ENCODE results near the gene PPME1. TPM values are rescaled to one million over a fixed set of nuclear protein-coding genes. Genes with fewer than 3 reads are reported as not detected.

PPME1 gene
- total RNA-seq, 3 donors from 2014 or later = 16.8 to 27.7 (median 25.2) TPM

DNA sequence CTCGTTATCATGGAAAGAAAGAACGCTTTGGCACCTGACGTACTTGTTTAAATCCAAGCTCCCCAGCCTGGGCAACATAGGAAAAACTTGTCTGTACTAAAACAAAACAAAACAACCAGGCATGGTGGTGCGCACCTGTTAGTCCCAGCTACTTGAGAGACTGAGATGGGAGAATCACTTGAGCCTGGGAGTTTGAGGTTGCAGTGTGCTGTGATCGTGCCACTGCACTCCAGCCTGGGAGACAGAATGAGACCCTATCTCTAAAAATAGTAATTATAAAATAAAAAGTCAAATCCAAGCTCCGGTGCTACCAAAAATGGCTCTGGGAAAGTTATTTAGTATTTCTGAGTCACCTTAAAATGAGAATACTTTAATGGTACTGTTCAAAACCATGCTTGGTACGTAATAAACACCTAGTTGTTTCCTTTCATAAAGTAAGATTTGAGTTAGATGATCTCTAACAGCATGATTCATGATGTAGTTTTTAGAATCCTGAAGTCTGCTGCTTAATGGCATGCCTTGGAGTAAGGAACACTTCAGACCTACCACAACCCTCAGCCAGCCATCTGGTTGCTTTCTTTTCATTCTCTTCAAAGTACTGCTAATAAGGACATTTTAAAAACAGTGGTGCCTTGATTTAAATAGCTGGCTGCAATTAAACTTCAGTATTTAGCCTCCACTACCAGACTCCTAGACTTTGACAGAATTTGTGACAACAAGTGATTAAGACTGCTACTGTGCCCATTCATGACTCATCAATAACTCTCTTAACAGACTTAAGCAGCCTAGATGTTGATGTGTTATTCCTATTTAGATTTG lies 8.4 kb downstream of the PPME1 start:
- H3K27me3 ChIP-seq = no peaks in the 10 kb centered on the region
- no peaks in the 10 kb centered on the region for H3K4me1 ChIP-seq
- H3K4me3 ChIP-seq = no peak overlapping the region
- H3K27ac ChIP-seq = no peak overlapping the region
- intact Hi-C loops (cut with DNase I; ENCODE audit: low total_unique reads) = loop anchor here (5.0 kb wide), 1 partner anchor 437 kb away; no protein-coding TSS in a partner anchor
- TF ChIP-seq CTCF (IDR thresholded peaks at IDR 0.05) (no peak), POLR2AphosphoS5 (IDR thresholded peaks at IDR 0.05) (no peak)
- no peak for DNase-seq (ENCODE audit: low spot score in 2 of 2)
- H3K9me3 ChIP-seq = no peaks in the 10 kb centered on the region
- H3K36me3 ChIP-seq = no peaks in the 10 kb centered on the region

DNA sequence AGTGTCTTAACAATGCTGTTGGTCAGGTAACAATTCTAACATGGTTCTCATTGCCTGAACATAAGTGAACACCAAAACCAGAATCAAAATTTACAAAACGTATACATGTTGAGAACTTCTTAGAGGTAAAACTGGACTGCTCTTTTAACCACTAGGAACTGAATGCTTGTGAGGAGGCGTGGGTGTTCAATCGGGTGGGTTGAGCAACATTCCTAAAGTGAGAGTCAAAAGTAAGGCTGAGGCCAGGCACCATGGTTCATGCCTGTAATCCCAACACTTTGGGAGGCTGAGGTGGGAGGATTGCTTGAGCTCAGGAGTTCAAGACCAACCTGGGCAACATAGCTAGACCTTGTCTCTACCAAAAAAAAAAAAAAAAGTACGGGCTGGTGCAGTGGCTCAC lies 11.5 kb downstream of the PPME1 start:
- TF ChIP-seq CTCF (IDR thresholded peaks at IDR 0.05) (no peak), POLR2AphosphoS5 (IDR thresholded peaks at IDR 0.05) (no peak), POLR2A (IDR thresholded peaks at IDR 0.05) (no peak)
- Histone ChIP-seq H3K4me3 (no peak overlapping the region), H3K4me1 (no peaks in the 10 kb centered on the region), H3K9me3 (no peaks in the 10 kb centered on the region), H3K27me3 (no peaks in the 10 kb centered on the region), H3K27ac (no peak overlapping the region), H3K36me3 (no peaks in the 10 kb centered on the region)
- intact Hi-C loops (cut with DNase I; ENCODE audit: low total_unique reads) = no loop called here
- no peak for DNase-seq (ENCODE audit: low spot score in 2 of 2)

- H3K4me3 ChIP-seq = no peak overlapping the region
- intact Hi-C loops (cut with DNase I; ENCODE audit: low total_unique reads) = no loop called here
- TF ChIP-seq POLR2A (IDR thresholded peaks at IDR 0.05) (no peak), CTCF (IDR thresholded peaks at IDR 0.05) (no peak), POLR2AphosphoS5 (IDR thresholded peaks at IDR 0.05) (no peak)
- no peak for DNase-seq (ENCODE audit: low spot score in 2 of 2)
- H3K27ac ChIP-seq = no peak overlapping the region
- H3K4me1 ChIP-seq = no peaks in the 10 kb centered on the region
- no peaks in the 10 kb centered on the region for H3K36me3 ChIP-seq
- no peaks in the 10 kb centered on the region for H3K9me3 ChIP-seq
- no peaks in the 10 kb centered on the region for H3K27me3 ChIP-seq
These were observed 14.2 kb downstream of the PPME1 start for GRCh38 chr11:74185285-74185684.

DNA sequence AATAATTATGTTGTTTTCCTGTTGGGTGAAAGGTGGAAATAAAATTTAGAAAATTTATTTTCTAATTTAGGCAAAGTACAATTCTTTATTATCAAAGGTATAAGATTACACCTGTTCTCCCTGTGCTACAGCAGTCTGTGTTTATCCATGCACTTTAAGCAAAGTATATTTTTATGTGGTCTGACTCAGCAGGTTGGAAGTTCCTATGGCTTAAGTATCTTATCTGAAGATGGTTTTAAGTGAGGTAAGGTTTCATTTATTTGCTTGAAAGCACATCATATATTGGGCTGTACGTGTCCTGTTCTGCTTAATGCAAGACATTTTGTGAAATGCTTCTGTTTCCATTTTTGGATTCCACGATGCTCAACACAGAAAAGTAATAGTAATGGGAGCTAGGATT lies 14.6 kb downstream of the PPME1 start:
- Histone ChIP-seq H3K4me3 (no peak overlapping the region), H3K4me1 (no peaks in the 10 kb centered on the region), H3K27me3 (no peaks in the 10 kb centered on the region), H3K27ac (no peak overlapping the region), H3K36me3 (no peaks in the 10 kb centered on the region), H3K9me3 (no peaks in the 10 kb centered on the region)
- no peak for DNase-seq (ENCODE audit: low spot score in 2 of 2)
- TF ChIP-seq POLR2A (IDR thresholded peaks at IDR 0.05) = no peak
- no peak for TF ChIP-seq CTCF (IDR thresholded peaks at IDR 0.05)
- no peak for TF ChIP-seq POLR2AphosphoS5 (IDR thresholded peaks at IDR 0.05)
- intact Hi-C loops (cut with DNase I; ENCODE audit: low total_unique reads) = no loop called here

DNA sequence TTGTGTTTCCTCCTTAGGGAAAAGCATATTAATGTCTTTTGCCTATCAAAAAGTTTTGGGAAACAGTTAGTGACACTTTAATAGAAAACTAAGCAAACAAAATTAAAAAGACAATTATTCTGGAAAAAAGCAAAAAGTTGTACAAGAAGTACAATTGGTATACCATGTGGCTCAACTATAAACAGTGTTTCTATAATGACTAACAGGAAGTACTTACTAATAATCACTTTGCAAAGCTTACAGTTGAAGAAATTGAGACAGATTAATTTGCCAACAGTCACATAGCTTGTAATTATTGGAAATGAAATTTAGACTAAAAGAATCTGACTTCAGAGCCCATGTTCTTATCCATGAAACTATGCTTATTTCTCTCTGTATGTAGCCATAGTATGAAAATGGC lies 24.7 kb downstream of the PPME1 start:
- Histone ChIP-seq H3K9me3 (no peaks in the 10 kb centered on the region), H3K4me1 (no peaks in the 10 kb centered on the region), H3K27ac (no peak overlapping the region), H3K27me3 (no peaks in the 10 kb centered on the region), H3K36me3 (no peaks in the 10 kb centered on the region), H3K4me3 (no peak overlapping the region)
- no peak for DNase-seq (ENCODE audit: low spot score in 2 of 2)
- TF ChIP-seq POLR2A (IDR thresholded peaks at IDR 0.05) (no peak), CTCF (IDR thresholded peaks at IDR 0.05) (no peak), POLR2AphosphoS5 (IDR thresholded peaks at IDR 0.05) (no peak)
- intact Hi-C loops (cut with DNase I; ENCODE audit: low total_unique reads) = no loop called here
